ENCODE measurements around the gene KSR2. TPM values are rescaled to one million over a fixed set of nuclear protein-coding genes. Genes with fewer than 3 reads are reported as not detected.
A peak's percentile ranks its signal among the peaks of the same experiment; 100 is the strongest.
"Not testable (repeated sequence)": the region's sequence is repeated elsewhere in the genome, so short reads cannot be mapped to it uniquely, and the experiment has no call there.

KSR2 gene
- total RNA-seq, 2 donors from 2014 or later = 1.1 to 1.6 TPM

DNA sequence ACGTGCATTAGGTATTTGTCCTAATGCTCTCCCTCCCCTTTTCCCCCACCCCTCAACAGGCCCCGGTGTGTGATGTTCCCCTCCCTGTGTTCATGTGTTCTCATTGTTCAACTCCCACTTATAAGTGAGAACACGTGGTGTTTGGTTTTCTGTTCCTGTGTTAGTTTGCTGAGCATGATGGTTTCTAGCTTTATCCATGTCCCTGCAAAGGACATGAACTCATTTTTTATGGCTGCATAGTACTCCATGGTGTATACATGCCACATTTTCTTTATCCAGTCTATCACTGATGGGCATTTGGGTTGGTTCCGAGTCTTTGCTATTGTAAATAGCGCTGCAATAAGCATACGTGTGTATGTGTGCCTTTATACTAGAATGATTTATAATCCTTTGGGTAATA, 168.1 kb downstream of the KSR2 start:
- DNase-seq; intact Hi-C loops (cut with DNase I, micrococcal nuclease); ATAC-seq: not testable (repeated sequence)

DNA sequence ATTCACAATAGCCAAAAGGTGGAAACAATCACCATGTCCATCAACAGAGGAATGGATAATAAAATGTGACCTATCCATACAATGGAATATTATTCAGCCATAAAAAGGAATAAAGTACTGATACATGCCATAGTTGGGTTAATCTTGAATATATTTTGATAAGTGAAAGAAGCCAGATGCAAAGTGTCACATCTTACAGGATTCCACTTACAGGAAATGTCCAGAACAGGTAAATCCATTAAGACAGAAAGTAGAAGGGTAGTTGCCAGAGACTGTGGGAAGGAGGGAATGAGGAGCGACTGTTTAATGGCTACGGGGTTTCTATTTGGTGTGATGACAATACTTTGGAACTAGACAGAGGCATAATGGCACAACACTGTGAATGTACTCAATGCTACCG, 171.6 kb downstream of the KSR2 start:
- no peak for ATAC-seq
- intact Hi-C loops (cut with DNase I, micrococcal nuclease) = no loop called here
- DNase-seq = no peak

DNA sequence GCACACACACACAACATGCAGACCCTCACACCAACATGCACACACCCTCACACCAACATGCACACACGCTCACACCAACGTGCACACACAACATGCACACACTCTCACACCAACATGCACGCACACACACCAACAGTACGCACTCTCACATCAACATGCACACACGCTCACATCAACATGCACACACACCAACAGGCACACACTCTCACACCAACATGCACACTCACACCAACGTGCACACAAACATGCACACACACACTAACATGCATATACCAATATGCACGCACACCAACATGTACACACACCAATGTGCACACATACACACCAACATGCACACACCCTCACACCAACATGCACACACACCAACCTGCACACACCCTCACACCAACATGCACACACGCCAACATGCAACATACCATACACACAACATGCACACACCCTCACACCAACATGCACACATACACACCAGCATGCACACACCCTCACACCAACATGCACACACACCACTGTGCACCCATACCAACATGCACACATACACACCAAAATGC, 175.8 kb downstream of the KSR2 start:
- DNase-seq (no peak), ATAC-seq (no peak)
- intact Hi-C loops (cut with DNase I, micrococcal nuclease) = no loop called here

DNA sequence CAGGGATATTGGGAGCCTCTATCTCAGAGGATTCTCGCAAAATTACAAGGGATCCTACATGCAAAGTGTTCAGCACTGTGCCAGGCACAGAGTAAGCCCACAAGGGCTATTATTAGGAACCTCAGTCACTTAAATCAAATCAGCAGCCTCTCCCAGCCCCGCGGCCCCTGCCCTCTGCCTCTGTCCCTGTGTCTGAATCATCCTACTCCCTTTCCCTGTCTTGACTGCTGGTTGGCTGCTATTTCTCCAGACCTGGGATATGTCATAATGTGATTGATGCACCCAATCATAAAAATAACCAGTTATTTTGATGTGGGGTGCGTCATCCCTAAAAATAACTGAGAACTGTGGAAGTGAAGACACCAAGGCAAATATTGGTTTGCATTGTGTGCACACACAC, 176.3 kb downstream of the KSR2 start:
- ATAC-seq = no peak
- intact Hi-C loops (cut with DNase I, micrococcal nuclease) = no loop called here
- DNase-seq = no peak

DNA sequence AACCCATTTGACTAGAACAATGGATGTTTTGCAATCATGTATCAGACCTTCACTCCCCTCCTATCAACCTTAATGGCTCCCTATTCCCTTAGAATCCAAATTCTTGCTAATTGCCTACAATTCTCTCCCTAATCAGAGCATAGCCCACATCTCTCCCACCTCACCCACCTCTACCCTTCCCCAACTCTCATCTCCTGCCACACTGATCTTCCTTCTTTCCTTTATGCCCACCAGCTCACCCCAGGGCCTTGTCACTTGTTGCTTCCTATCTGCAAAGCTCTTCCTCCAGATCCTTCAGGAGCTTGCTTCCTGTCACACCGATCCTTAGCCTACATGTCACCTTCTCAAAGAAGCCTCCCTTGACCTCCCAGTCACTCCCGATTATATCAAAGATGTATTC, 177.8 kb downstream of the KSR2 start:
- DNase-seq (no peak), ATAC-seq (no peak)
- intact Hi-C loops (cut with DNase I, micrococcal nuclease) = no loop called here

DNA sequence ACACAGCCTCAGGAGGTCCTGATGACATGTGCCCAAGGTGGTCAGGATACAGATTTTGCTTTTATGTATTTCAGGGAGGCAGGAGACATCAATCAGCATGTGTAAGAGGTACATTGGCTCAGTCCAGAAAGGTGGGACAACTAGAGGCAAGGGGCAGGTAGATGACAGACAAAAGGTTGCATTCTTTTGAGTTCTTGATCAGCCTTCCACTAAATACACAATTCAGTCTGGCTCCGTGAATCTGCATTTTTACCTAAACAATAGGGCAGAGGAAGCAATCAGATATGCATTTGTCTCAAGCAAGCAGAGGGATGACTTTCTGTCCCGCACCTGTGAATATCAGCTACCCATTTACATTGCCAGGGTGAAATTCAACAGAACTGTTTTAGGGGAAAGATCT, 178.6 kb downstream of the KSR2 start:
- ATAC-seq (no peak), DNase-seq (no peak)
- intact Hi-C loops (cut with DNase I, micrococcal nuclease) = no loop called here

DNA sequence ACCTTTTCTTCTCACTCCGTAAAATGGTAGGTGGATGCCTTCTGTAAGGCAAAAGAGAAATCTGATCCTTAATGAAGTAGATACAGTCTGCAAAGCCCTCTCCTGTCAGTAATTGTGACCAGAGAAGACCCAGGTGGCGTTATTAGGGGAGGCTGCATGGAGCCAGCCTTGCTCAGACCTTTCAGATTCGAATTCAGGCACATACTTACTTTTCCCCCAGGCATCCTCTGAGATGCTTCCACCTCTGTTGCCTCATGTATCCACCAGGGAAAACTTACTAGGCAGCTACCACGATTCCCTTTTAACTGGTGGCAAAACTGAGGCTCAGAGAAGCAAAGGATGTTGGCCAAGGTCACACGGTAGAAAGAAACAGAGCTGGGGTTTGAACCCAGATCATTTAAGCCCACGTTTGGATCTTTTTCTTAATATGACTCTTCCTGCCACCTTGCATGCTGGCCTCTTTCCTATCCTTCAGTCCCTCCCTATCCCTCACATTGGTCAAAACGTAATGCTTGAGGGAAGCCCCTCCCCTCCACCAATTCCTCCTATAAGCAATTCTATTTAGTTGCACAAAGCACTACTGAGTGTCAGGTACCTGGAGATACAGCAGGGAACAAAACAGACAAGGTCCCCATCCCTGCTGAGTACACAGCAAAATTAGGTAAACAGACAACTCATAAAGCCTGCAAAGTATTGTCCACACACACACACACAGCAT, 179.4 kb downstream of the KSR2 start:
- intact Hi-C loops (cut with DNase I, micrococcal nuclease) = no loop called here
- DNase-seq (no peak), ATAC-seq (peak; percentile 45)

DNA sequence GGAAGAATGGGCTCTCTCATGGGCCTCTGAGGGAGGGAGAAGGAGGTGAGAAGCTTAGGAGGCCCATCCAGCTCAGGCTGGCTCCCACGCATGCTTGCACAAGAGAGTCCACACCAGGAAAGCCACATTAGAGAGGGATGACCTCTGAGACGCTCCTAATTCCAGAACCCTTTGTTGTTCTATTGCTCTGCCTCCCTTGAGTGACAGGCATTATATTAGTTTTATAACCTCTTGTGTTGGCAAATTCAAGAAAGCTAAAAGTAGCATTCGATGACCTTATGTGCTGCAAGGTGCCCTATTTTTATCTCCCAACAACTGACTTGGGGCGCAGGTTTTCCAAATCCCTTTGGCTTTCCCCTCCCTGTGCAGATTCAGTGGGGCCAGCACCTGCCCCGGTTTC, 190.1 kb downstream of the KSR2 start:
- intact Hi-C loops (cut with DNase I, micrococcal nuclease) = no loop called here
- DNase-seq = no peak

DNA sequence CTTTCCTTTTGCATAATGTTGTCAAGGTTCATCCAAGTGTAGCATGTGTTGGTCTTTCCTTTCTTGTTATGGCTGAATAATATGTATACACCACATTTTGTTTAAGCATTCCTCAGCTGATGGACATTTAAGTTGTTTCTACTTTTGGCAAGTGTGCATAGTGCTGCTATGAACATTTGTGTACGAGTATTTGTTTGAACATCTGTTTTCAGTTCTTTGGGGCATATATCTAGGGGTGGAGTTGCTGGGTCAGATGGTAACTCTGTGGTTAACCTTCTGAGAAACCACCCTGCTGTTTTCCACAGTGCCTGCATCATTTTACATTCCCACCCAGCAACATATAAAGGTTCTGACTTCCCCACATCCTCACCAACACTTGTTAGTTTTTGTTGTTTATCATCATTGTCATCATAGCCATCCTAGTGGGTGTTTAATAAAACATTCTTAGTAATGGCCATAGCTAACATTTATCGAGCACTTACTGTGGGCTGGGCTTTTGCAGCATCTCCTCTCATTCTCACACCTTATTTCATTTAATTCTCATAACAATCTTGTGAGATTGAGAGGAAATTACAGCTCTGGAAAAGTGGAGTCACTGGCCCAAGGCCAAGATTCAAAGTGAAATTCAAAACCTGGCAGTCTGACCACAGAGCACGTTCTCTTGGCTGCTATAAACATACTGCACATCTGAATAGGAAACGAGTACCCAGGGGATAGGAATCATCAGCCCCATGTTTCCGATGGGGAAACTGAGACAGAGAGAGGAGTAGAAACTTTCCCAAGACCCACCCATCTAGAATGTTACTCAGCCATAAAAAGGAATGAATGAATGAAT, 193.6 kb downstream of the KSR2 start:
- DNase-seq (no peak), ATAC-seq (no peak)
- intact Hi-C loops (cut with DNase I, micrococcal nuclease) = no loop called here

More for the DNA sequence above, 190.1 kb downstream of the KSR2 start:
- ATAC-seq = no peak

DNA sequence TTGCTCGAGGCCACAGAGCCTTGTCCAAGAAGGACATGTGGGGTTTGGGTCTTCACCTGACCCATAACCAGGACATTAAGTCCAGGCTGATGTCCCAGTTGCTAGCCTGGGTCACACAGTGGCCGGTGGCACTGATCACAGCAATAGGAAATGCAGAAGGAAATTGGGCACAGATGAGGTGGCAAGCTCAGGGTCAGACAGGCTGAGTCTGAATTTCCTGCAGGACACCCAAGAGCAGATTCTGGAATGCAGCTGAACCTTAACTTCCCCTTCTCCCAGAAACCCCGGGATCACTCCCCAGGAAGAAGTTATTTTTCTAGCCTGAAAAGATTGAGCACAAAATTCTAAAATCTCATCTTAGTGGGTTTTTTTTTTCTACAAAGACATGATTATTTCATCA, 199.9 kb downstream of the KSR2 start:
- ATAC-seq = no peak

DNA sequence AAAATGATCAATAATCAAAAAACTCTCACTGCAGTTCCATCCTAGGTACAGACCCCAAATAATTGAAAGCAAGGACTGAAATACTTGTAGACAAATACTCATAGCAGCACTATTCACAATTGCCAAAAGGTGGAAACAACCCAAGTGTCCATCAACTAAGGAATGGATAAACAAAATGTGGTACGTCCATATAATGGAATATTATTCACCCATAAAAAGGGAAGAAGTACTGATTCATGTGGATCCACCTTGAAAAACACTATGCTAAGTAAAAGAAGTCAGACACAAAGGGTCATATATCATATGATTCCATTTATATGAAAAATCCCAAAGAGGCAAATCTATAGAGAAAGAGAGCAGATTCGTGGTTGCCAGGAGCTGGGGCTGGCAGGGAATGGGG, 202.8 kb downstream of the KSR2 start:
- ATAC-seq = no peak
- DNase-seq = no peak
- intact Hi-C loops (cut with DNase I, micrococcal nuclease) = no loop called here

More for the DNA sequence above, 199.9 kb downstream of the KSR2 start:
- intact Hi-C loops (cut with DNase I, micrococcal nuclease) = no loop called here
- no peak for DNase-seq

DNA sequence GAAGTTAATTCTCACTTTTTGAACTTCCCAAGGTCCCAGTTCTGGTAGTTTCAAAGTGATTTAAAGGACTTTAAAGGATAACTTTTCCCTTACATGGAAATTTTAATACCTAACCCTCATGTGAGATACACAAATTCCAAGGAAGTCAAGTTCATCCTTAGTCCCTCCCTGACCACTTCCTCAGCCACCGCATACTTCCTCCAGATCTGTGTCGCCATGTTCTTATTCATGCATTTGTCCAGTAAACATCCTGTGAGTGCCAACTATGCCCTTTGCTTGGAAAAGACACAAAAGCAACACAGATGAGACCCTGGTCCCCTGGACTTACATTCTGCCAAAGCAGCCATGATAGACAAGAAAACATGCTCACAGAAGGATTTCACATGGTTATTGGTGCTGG, 206.6 kb downstream of the KSR2 start:
- DNase-seq (no peak), ATAC-seq (no peak)
- intact Hi-C loops (cut with DNase I, micrococcal nuclease) = no loop called here

DNA sequence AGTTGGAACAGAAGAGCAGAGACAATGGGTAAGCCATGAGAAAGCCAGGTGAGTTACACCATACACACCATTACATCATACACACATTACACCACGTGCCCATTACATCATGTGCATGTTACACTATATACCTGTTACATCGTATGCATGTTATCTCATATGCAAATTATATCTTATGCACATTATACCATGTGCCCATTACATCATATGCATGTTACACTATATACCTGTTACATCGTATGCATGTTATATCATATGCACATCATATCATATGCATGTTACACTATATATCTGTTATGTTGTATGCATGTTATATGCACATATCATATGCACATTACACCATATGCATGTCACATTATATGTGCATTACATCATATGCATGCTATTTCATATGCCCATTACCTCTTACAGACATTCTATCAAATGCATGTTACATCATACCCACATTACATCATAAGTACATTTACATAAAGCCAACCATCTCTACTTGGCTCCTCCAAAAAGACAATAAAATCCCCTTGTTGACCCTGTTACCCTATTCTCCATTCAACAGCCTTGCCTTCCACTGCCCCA, 207.2 kb downstream of the KSR2 start:
- DNase-seq (no peak), ATAC-seq (no peak)
- intact Hi-C loops (cut with DNase I, micrococcal nuclease) = no loop called here

DNA sequence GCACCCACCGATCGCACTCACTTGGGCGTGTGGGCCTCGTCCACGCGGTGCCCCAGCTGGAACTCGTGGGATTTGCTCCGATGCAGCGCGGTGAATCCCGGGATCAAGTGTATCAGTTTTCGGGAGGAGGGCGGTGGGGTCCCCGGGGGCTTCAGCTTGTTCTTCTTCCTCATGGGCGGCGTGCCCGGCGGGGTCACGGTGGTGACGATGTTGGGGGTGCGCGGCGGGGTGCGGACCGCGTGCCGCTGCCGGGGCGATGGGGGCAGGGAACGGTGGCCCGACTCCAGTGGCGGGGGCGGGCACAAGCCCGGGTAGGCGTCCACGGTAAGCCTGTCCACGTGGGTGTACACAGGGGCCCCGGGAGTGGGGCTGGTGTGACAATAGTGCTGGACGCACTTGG, 207.8 kb downstream of the KSR2 start:
- no peak for ATAC-seq
- intact Hi-C loops (cut with DNase I, micrococcal nuclease) = no loop called here
- no peak for DNase-seq

DNA sequence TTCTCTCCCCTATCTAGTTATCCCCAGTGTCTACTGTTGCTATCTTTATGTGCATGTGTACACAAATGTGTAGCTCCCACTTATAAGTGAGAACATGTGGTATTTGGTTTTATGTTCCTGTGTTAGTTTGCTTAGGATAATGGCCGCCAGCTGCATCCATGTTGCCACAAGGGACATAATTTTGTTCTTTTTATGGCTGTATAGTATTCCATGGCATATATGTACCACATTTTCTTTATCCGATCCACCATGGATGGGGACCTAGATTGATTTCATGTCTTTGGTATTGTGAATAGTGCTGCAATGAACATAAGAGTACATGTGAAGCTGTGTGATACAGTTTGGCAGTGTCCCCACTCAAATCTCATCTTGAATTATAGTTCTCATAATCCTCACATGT, 218.1 kb downstream of the KSR2 start:
- DNase-seq = no peak
- intact Hi-C loops (cut with DNase I, micrococcal nuclease) = no loop called here
- no peak for ATAC-seq

DNA sequence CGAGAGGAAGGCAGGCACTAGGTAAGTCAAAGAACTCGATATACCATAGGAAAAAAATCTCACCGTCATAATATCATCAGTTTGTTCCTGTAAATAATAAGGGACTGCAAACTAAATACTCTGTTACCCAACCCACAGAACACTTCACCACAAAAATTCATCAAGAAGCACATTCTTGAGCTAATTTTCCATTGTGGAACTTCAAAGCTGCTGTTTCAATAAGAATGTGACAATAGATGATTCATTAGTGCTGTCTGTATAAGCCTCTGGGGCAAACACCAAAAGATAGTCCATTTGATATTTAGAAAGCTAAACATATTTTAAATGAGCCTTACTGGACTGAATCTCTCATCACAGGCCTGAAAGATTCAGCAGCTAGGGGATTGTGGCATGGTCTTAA, 219.4 kb downstream of the KSR2 start:
- intact Hi-C loops (cut with DNase I, micrococcal nuclease) = no loop called here
- ATAC-seq = no peak
- no peak for DNase-seq

DNA sequence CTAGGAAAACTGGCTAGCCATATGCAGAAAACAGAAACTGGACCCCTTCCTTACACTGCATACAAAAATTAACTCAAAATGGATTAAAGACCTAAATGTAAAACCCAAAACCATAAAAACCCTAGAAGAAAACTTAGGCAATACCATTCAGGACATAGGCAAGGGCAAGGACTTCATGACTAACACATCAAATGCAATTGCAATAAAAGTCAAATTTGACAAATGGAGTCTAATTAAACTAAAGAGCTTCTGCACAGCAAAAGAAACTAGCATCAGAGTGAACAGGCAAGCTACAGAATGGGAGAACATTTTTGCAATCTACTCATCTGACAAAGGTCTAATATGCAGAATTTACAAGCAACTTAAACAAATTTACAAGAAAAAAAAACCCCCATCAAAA, 222.4 kb downstream of the KSR2 start:
- intact Hi-C loops (cut with DNase I, micrococcal nuclease); ATAC-seq; DNase-seq: not testable (repeated sequence)

DNA sequence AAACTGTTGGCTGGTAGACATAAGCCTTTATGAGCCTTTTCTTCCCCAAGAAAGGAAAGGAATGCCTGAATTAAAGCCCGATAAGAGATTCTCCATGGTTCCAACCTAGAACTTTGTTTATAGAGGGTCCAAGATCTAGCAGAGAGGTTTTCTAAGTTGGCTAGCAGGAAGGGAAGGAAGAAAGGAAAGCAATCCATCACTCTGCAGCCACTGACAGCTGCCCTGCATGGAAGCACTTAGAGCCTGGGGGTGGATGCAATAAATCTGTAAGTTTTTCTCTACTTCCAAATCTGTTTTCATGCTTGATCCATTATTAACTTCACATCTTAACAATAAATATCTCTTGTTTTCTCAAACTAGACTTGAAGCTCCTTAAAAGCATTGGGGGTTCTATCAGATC, 224.4 kb downstream of the KSR2 start:
- DNase-seq (no peak), ATAC-seq (no peak)
- intact Hi-C loops (cut with DNase I, micrococcal nuclease) = no loop called here

DNA sequence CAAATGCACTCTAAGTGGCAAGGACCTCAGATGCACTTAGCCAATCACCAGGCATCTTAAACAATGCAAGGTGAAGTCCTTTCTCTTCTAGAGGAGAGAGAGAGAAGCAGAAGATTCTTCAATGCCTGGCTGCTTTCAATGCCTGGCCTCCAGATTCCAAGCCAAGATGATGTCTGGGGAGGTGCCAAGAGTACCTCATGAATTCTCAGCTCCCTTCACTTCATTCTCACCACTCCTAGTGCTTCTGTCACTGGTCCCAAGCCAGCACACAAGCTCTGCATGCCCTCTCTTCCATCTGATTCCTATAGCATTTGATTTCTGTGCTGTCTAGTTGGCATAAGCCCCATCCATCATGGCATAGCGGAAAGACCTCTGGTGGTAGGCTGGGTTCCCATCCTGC, 225.0 kb downstream of the KSR2 start:
- ATAC-seq (no peak), DNase-seq (no peak)
- intact Hi-C loops (cut with DNase I, micrococcal nuclease) = no loop called here

DNA sequence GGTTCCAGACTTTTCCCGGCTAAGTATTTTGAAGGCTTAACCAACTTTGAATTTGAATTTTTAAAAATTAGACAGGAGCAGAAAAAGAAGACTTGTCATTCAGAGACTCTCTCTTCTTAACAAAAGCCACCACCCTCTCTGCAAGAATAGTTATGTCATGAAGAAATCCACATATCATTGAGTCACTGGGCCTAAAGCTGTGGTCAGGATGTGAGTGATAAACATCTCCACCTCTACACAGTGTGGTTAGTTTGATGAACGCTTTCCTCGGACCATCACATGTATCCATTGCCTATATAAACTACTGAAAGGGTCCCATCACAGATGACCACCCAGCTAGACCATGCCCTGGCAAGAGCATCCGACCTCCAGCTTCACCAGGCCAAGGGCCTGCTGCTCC, 226.1 kb downstream of the KSR2 start:
- ATAC-seq = no peak
- DNase-seq = no peak
- intact Hi-C loops (cut with DNase I, micrococcal nuclease) = no loop called here

Data from left colon (tissue), 2 donors.